Peyer's patch (tissue), 4 donors: ENCODE results near the gene BPIFA3.

Experiments used
- CTCF ChIP-seq, 6 experiments: fragments of 450-650 bp in 4 of 6; fragments of 200-600 bp in 2 of 6; sonication (generic) in 1 of 6; IDR thresholded peaks; one replicate each; pipeline ENCODE4 v1.5.1; 2017 to 2019; ENCODE audit warnings: antibody characterized with exemption in 6 of 6, mild to moderate bottlenecking in 3 of 6, moderate library complexity in 1 of 6
- POLR2A ChIP-seq, 2 donors: fragments of 450-650 bp; IDR thresholded peaks; one replicate each; pipeline ENCODE4 v1.5.1; 2017; ENCODE audit warnings: antibody characterized with exemption in 2 of 2, mild to moderate bottlenecking in 2 of 2, moderate library complexity in 2 of 2

GRCh38 chr20:33176101-33176500, 41.1 kb upstream of the BPIFA3 start:
- TF ChIP-seq CTCF (IDR thresholded peaks at IDR 0.05): no peak
- TF ChIP-seq POLR2A (IDR thresholded peaks at IDR 0.05): no peak
